Globus pallidus (tissue), 1 donor: ENCODE measurements around the gene HNRNPF.
A peak's percentile ranks its signal among the peaks of the same experiment; 100 is the strongest.

Experiments used
- DNase-seq: peaks from one replicate; pipeline ENCODE4 v3.0.0-alpha.2; 2015; ENCODE audit warnings: low spot score

The HNRNPF gene

DNA sequence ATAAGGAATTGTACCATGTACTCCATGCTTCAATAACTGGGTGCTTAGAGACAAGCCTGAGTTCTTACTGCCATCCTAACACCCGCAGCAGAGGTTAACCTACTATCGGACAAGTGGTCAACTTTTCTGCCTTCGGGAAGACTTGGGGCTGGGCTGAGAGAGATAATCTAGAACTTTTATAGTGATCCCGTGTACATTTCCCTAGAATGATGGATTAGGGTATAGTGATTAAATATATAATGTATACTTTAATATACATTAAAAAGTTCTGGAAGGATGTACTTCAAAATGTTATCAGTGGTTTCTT, 12.2 kb upstream of the HNRNPF start:
- no peak for DNase-seq

DNA sequence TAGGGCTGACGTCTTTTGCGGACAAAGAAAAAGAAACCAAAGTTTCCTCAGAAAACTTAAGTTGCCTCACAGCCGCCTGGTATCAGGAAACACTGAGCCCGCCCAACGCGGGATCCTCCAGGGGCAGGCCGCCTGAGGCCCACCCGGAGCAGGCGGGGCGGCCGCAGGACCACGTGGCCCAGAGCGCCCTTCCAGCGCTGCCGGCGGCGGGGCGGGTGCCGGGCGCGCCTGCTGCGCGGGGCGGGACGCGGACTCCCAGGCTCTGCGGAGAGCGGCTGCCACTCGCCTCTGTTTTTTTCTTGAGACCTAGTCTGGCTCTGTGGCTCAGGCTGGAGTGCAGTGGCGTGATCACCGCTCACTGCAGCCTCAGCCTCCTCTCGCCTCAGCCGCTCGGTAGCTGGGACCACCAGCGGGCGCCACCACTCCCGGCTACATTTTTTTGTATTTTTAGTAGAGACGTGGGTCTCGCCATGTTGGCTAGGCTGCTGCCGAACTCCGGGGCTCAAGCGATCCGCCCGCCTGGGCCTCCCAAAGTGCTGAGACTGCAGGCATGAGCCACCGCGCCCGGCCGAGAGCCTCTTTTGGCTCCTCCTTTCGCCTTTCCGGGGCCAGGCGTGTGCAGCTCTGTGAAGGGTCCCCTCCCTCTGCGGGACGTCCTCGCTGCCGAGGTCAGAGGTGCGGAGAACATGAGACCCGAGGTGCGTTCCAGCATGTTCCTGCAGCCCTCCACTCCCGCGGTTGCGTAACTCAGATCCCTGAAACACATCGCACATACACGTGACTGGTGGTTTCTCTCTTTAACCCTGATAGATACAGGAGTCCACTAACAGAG, 11.6 kb upstream of the HNRNPF start:
- DNase-seq: peak; percentile 85

DNA sequence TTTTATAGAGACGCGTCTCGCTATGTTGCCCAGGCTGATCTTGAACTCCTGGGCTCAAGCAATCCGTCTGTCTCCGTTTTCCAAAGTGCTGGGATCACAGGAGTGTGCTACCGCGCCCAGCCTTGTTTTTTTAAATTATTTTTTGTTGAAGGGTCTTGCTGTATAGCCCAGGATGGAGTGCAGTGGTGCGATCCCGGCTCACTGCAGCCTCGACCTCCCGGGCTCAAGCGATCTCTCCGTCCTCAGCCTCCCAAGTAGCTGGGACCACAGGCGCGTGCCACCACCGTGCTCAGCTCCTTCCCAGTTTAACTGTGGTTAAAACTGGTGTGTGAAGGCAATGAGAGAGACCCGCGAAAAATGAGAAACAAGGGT, 11.0 kb upstream of the HNRNPF start:
- DNase-seq: no peak

DNA sequence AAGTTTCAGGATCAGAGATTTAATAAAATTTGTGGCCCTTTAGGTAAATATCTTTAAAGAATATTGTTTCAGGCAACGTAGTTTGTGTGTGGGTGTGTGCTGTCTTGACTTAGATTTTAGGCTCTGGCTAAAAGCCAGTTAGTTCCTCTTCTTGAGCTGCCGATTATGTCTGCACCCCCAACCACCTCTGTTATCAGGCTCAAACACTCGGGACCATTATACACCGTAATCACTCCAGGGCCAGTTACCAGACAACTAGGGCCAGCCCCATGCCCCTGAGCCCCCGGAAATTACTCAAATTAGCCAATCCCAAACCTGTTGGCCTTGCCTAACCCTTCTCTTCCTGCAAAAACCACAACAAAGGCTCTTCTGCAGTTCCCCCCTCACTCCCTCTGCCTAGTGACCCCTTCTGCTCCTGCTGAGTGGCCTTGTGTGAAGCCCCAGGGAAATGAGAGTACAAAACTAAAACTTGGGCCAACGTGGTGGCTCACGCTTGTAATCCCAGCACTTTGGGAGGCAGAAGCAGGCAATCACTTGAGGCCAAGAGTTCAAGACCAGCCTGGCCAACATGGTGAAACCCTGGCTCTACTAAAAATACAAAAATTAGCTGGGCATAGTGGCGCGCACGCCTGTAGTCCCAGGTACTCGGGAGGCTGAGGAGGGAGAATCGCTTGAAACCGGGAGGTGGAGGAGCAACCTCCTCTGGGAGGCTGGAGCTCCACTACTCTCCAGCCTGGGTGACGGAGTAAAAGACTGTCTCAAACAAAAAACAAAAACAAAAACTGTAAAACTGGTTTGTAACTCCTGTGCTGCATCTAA, 9.2 kb upstream of the HNRNPF start:
- DNase-seq: no peak

DNA sequence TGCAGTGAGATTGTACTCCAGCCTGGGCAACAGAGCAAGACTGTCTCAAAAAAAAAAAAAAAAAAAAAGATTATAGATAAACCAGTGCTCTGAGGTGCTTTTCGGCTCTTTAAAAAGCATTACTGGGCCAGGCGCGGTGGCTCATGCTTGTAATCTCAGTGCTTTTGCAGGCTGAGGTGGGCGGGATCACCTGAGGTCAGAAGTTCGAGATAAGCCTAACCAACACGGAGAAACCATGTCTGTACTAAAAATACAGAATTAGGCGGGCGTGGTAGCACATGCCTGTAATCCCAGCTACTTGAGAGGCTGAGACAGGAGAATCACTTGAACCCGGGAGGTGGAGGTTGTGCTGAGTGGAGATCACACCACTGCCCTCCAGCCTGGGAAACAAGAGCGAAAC, 6.6 kb upstream of the HNRNPF start:
- no peak for DNase-seq

DNA sequence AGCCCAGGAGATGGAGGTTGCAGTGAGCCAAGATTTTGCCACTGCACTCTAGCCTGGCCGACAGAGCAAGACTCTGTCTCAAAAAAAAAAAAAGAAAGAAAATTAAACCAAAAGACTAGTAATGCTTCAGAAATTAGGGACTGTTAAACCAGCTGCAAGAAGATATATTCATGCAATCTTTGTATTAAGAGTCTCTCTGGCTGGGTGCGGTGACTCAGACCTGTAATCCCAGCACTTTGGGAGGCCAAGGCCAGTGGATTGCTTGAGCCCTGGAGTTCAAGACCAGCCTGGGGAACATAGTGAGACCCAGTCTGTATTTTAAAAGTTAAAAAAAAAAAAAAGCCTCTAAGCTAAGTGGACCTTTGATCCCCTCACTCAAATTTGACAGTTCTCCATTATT, 2.5 kb upstream of the HNRNPF start:
- no peak for DNase-seq

DNA sequence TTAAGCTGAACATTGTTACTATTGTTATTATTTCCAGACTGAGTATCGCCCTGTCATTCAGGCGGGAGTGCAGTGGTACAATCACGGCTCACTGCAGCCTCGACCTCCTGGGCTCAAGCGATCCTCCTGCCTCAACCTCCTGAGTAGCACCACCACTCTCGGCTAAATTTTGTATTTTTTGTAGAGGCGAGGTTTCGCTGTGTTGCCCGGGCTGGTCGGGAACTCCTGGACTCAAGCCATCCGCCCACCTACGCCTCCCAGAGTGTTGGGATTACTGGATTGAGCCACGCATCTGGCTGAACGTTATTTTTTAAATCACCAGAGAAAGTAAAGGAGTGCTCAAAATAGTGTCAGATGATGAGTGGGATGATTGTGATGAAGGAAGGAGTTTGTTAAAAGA, 1.4 kb upstream of the HNRNPF start:
- no peak for DNase-seq

DNA sequence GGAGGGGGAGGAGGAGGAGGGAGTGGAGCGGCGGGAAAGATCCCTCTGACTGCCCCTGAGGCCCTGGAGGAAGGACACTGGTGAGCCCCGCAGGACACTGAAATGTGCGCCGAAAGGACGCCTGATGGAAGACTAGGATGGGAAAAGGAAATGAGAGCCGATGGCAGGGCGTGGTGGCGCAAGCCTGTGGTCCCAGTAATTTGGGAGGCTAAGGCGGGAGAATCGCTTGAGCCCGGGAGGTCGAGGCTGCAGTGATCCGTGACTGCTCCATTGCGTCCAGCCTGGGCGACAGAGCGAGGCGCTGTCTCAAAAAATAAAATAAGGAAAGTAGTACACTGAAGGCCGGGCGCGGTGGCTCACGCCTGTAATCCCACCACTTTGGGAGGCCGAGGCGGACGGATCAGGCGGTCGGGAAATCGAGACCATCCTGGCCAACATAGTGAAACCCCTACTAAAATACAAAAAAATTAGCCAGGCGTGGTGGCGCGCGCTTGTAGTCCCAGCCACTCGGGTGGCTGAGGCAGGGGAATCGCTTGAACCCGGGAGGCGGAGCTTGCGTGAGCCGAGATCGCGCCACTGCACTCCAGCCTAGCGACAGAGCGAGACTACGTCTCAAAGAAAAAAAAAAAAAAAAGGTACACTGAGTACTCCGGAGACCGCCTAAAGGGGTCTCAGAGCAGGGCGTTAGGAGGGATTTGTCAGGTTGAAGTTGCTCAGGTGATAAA, 561 bp upstream of the HNRNPF start:
- no peak for DNase-seq

DNA sequence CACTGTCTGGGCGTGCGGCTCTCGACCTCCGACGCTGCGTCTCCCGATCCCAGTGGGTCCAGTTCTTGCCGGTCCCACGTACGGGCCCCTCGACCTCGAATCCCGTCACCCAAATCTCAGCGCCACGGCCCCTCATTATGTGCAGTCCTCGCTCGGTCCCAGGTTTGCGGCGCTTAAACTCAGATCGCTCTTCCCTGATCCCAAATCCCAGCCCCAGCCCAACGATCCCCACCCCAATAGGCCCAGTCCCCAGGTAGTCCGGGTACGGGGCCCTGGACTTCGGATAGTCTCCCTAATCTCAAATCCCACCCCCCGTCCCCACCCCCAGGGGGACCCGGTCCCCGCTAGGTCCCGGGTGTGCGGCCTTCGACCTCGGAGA, 666 bp downstream of the HNRNPF start:
- DNase-seq: no peak

DNA sequence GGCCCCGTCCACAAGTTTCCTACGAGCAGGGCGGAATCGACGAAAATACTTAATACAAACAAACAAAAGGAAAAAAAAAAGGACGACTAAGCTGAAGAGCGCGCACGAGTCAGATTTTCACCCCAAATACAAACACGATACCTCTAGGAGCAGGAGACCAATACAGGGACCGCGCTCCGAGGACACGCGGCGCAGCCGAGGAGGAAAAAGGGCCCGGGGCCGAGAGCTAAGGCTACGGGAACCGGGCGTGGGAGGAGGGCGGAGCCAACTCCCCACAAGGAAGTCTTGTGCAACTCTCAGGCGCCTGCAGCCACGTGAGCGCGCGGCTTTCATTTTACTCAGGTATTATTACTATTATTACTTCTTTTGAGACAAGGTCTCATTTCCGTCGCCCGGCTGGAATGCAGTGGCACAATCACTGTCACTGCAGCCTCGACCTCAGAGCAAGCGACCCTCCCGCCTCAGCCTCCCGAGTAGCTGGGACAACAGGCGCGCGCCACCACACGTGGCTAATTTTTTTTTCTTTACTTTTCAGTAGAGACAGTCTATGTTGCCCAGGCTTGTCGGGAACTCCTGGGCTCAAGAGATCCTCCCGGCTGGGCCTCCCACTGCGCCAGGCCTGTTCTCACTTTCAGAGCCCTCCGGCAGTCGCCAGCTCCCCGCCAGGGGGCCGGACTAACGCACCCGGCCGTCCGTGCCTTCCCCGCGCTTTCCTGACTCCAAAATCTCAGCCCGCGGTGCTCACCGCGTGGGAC, 1.2 kb downstream of the HNRNPF start:
- peak; percentile 75 for DNase-seq

DNA sequence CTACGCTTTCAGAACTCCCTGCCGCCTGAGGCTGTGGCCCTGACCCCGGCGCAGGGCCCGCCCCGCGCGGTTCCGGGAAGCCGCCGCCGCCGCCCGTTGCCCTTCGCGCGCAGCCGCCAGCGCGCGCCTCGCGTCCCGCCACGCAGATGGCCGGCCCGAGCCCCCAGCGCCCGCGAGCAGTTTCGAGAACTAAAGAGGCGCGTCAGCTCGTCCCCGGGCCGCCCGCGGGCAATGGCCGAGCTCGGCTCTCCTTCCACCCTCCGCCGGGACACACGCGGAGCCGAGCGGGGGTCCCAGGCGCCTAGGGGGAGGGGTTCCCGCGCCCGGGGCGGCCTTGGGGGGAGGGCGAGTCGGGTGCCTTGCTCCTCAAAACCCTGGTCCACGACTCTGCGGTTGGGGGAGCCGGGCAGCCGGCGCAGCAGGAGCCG, 1.8 kb downstream of the HNRNPF start:
- peak; percentile 43 for DNase-seq

DNA sequence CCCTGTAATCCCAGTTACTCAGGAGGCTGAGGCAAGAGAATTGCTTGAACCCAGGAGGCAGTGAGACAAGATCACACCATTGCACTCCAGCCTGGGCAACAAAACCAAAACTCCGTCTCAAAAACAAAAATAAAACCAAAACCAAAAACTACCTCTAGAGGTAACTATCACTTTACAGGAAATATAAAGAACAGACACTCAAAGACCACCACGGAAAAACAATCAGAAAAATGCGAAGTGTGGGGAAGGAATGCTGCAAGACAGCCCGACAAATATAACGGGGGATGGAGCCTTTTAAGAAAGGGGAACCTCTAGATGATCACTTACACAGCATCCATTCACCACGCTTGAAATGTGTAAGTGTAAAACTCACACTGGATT, 4.3 kb downstream of the HNRNPF start:
- no peak for DNase-seq

DNA sequence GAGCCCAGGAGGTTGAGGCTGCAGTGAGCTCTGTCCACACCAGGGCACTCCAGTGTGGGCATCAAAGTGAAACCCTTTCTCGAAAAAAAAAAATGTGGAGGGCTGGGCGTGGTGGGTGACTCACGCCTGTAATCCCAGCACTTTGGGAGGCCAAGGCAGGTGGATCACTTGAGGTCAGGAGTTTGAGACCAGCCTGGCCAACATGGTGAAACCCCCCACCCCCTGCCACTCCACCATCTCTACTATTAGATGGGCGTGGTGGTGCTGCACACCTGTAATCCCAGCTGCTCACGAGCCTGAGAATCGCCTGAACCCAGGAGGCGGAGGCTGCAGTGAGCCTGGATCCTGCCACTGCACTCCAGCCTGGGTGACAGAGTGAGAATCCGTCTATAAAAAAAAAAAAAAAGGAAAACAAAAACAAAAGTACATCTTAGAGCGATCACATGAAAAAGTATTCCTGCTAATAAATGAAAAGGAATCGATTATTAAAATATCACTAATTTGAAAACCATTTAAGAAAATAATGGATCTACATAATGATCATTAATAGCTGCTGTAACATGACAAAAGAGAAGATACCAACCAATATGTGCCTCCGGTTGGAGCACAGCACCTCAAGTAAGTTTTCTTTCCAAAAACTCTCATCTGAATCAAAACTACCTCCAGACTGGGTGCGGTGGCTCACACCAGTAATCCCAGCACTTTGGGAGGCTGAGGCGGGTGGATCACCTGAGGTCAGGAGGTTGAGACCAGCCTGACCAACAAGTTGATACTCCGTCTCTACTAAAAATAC, 4.9 kb downstream of the HNRNPF start:
- DNase-seq: no peak

DNA sequence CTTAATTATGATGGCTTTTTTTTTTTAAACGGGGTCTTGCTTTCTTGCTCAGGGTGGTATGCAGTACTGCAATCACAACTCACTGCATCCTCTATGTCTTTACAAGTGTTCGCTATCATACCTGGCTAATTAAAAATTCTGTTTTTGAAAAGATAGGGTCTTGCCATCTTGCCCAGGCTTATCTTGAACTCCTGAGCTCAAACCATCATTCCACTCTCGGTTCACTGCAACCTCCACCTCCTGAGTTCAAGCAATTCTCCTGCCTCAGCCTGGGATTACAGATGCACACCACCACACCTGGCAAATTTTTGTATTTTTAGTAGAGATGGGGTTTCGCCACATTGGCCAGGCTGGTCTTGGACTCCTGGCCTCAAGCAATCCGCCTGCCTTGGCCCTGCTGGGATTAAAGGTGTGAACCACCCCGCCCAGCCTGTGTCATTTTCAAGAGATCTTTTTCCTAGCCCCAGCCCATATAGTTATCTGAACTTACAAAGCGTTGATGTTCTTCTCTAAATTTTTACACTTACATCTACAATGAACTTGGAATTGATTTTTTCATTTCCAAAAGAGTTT, 6.0 kb downstream of the HNRNPF start:
- no peak for DNase-seq

DNA sequence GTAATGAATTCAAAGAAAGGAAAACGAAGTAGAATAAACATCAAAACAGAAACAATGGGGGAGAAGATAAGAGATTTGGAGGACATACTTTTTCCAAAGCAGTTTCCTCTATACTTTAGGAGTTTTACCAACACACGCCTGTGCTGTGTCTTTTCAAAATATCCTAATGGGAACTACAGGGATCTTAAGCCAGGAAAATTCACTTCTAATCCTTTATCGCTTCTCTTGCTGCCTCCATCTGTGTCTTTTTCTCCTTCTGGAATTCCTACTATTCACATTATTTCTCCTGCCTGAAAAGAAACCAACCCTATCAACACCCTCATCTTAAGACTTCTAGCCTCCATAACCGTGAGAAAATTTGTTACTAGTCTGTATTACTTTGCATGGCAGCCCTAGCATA, 6.8 kb downstream of the HNRNPF start:
- no peak for DNase-seq

DNA sequence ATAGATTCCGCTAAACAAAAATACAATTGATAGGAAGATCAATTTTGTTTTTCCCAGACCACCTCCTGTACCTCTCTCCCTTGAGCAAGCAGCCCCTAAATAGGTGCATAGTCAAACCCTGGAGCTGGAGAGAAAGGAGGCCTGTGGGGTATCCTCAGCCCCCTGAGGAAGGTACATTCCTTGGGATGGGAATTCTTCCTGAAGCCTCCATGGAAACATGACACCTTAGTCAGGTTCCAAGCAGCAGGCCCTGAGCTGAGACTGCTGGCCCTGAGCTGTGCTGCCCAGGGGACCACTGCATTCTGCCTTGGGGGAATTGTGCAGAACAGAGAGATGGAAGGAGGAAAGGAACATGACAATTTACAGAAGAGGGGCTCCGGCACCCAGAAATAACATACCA, 7.4 kb downstream of the HNRNPF start:
- no peak for DNase-seq

DNA sequence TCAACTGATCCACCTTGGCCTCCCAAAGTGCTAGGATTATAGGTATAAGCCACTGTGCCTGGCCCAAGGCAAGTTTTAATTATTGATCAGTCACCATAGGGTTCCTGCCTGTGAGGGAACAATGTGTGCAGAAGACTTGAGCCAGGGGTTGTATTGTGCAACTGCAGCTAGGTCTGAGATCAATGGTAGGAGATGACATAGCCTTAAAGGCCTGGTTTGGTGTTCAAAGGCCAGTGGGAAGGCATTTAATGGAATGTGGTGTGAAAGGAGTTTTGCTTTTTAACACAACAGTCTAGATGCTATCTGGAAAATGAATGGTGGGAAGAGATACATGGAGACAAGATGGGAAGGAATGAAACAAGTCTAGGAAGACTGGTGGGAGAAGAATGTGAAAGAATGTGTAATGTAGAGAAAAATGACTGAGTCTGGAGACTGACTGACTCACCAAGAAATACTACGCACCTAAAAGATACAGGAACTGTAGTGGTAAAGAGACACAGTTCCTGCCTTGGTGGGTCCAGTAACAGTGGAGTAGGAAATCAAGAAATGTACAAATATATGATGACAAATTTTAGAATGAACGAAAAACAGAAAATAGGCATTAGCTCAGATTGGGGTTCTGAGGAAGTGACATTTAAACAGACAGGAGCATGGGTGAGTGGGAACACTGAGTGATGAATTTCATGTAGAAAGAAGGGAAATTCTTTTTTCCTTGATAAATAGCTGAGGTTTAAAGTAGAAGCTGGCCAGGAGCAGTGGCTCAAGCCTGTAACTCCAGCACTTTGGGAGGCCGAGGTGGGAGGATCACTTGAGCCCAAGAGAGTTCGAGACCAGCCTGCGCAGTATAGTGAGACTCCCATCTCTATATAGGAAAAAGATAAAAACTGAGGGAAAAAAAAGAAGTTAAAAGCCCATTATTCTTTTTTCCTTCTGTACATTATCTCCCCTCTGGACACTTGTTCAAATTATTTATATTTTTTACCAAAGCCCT, 9.4 kb downstream of the HNRNPF start:
- no peak for DNase-seq

DNA sequence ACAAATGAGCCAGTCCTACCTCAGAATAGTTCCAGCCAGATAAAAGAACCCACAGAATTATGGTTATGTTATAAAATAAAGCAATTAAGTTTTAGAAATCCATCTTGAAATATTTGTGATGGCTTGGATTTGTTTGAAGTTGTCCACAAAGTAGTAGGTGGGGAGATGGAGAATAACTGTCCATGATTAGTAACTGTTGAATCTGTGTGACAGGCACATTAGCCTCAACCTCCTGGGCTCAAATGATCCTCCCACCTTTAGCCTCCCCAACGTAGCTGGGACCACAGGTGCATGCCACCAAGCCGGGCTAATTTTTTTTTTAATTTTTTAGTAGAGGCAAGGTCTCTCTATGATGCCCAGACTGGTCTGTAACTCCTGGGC, 10.1 kb downstream of the HNRNPF start:
- DNase-seq: no peak

DNA sequence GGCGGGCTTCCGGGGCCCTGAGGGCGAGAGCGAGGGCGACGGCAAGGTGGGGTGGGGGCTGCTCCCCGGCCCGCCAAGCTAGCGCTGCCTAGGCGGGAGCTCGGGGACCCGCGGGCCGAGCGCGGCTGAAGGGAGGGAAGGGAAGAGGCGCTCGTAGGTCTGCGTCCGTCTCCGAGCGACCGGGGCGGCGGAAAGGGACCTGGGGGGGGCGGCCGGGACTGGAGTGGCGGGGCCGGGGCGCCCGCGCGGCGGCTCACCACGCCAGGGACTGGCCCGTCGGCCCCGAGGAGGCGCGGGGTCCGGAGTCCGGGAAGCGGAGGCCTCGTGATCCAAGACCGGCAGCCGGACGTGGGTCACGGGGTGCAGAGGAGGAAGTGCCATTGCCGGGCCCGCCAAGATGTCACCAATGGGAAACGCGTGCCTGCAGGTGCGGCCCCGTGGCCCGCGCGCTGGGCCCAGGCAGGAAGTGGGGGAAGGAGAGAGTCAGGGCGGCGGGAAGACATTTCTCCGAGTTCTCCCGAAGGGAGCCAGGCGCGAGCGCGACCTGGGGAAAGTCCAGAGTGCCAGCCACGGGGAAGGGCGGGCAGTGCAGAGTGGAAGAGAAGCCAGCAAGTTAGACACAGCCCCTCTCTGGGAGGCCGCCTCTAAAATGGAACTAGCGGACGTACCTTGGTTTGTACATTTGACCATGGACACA, 11.9 kb downstream of the HNRNPF start:
- peak; percentile 84 for DNase-seq
